ENCODE results near the gene SH2D1A.
"Not testable (repeated sequence)": the region's sequence is repeated elsewhere in the genome, so short reads cannot be mapped to it uniquely, and the experiment has no call there.

Gene SH2D1A

DNA sequence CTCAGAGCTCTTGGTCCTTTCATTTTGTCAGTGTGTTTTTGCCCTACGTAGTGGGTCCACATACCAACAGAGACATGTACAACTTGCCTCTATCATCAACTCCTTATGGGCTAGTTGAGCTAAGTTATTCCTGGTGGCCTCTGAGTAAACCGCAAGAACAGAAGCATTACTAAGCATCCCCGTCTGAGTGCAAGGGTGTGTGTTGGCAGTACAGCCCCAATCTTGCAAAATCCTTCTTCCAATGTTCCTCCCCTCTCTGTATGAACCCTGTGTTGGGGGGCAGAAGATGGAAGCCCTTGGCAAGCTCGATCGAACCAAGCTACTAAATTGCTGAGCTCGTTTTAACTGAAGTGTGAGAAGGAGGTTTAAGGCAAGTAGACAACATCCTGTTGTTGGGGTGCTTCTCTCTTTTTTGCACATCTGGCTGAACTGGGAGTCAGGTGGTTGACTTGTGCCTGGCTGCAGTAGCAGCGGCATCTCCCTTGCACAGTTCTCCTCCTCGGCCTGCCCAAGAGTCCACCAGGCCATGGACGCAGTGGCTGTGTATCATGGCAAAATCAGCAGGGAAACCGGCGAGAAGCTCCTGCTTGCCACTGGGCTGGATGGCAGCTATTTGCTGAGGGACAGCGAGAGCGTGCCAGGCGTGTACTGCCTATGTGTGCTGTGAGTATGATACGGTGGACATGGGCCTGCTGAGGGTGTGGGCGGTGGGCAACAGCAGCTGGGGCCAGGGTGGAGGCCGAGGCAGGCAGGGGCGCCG lies at the start of gene SH2D1A:
TSS of gene SH2D1A (plus strand) at position 447 of the 760 bp plus-strand sequence. CDS start at position 527, 80 bp downstream.
- no peak for DNase-seq

DNA sequence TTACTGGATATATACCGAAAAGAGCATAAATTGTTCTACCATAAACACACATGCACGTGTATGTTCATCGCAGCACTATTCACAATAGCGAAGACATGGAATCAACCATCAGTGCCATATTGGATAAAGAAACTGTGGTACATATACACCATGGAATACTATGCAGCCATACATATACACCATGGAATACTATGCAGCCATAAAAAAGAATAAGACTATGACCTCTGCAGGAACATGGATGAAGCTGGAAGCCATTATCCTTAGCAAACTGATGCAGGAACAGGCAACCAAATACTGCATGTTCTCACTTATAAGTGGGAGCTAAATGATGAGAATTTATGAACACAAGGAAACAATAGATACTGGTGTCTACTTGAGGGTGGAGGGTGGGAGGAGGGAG lies 47.0 kb upstream of the SH2D1A start:
- not testable (repeated sequence) for DNase-seq

DNA sequence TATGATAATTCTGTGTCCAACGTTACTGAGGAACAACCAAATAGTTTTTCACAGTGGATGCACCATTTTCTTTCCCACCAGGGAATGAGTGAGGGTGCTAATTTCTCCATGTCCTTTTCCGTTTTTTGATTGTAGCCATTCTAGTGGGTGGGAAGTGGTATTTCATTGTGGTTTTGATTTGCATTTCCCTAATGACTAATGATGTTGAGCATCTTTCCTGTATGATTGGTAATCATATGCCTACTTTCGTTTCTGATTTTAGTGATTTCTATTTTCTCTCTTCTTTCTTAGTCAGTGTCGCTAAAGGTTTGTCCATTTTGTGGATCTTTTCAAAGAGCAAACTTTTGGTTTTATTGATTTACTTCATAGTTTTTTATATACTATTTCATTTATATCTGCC lies 46.0 kb upstream of the SH2D1A start:
- DNase-seq, result no peak

DNA sequence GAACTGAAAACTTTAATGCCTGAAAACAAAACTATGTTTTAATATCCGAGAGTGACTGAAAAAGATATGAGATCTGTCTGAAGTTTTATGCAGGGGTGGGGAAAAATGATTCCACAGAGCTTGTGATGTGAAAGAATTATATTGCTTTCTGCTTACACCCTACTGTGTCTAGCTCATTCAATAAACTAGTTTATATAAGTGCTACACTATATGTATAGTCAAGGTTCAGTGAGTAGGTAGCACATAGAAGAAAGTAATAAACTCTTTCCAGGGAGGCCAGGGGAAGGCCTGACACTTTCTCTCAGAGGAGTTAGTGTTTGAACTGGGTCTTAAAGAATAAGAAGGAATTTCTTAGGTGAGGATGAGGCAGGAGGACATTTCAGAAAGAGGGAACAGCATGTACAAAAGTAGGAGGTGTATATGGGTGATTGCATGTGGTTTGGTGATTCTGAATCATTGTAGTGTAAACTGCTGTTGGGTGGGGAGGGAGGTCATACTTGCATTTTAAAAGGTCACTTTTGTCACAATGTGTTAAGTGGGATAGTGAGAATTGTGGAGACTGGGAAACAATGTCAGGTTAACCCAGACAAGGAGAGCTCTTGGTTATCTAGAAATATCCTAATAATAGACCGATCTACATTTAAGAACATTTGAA lies 39.0 kb upstream of the SH2D1A start:
- DNase-seq, result no peak

DNA sequence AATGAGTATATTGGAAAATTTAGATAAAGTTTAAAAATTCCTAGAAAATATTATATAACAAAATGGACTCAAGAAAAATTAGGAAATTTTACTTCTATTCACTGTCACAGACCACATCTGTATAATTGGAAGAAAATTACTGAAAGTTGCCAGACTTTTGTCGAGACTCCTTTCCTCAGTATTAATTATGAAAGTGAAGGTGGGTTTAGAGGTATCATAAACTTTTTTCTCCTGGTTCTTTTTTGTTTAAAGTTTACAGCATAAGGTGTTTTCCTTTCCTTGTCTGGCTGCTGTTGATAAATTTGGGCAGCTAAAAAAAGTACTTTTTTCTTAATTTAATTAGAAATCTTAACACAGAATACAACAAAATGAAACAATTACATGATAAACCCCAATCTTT lies 20.6 kb upstream of the SH2D1A start:
- DNase-seq, result no peak

DNA sequence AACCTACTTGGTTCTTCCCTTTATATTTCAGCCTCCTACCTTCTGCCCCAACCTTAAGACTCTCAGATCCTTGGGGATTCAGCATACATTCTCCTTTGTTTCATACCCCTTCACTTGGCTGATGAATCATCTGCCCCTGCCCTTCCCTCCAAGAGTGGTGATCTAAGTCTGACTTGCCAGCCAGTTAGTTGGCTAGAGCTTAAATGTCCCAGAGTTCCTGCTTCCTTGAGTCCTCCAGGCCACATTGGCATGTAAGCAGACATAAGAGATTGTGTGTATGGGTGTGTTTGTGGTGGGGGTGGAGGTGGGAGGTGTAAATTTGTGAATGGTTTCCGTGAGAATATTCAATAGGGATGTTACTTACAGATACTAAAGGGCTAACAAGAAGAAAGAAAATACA lies 17.6 kb upstream of the SH2D1A start:
- DNase-seq, result no peak

DNA sequence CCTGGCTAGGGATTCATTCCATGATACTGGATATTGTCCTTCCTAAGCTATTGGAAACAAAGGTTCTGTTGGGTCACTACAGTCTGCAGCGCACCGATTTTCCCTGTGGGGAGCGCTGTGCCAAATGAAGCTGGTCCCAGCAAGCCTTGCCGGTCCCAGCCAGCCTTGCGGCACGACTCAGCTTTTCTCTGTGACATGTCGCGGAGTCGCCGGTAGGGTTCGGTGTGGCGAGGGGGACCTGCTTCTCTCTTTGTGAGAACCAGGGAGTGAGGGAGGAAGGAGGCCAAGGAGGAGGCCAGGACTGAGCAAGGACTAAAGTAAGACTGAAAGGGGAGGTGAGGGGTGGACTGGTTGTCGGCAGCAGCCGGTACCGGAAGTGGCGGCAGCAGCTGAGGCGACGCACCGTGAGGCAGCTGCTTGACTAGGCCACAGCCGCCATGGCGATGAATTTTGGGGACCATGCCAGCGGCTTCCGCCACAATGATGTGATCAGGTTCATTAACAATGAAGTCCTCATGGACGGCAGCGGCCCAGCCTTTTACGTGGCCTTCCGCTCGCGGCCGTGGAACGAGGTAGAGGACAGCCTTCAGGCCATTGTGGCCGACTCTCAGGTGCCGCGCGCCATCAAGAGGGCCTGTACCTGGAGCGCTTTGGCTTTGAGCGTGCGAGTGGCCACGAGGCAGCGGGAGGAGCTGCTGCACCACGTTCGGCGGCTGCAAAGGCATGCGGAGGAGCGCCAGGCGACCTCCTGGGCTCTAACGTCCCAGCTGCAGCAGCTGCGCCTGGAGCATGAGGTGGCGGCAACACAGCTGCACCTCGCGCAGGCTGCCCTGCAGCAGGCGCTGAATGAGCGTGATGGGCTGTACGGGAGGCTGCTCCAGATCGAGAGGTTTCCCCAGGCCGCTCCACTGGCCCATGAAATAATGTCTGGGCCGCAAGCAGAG lies 13.6 kb upstream of the SH2D1A start, which contains the start of gene TEX13D:
TSS of gene TEX13D (plus strand) at position 180 of the 944 bp plus-strand sequence. CDS start at position 438, 258 bp downstream.
- no peak for DNase-seq

DNA sequence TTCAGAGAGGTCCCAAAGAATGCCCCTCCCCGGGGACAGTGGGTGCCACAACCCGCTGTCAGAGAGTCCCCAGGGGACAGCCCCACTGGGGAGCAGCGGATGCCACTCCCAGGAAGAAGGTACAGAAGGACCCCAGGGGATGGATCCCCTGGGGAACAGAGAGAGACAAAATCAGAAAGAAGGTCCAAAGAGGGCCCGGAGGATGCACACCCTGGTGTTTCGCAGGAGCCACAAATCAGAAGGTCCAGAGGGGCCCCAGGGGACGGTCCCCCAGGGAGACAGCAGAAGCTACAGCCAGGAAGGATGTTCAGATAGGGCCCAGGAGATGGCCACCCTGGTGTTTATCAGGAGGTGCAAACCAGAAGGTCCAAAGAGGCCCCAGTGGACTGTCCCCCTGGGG lies 12.5 kb upstream of the SH2D1A start:
- DNase-seq, result no peak

DNA sequence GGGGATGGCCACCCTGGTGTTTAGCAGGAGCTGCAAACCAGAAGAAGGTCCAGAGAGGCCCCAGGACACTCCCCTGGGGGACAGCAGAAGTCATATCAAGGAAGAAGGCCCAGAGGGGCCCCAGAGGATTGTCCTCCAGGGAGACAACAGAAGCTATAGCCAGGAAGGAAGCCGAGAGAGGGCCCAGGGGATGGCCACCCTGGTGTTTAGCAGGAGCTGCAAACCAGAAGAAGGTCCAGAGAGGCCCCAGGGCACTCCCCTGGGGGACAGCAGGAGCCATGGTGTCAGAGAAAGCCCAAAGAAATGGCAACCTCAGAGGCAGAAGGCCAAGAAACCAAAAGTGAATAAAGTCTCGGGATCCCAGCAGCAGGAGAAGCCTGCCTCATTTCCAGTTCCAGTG lies 11.8 kb upstream of the SH2D1A start:
- DNase-seq, result not testable (repeated sequence)

DNA sequence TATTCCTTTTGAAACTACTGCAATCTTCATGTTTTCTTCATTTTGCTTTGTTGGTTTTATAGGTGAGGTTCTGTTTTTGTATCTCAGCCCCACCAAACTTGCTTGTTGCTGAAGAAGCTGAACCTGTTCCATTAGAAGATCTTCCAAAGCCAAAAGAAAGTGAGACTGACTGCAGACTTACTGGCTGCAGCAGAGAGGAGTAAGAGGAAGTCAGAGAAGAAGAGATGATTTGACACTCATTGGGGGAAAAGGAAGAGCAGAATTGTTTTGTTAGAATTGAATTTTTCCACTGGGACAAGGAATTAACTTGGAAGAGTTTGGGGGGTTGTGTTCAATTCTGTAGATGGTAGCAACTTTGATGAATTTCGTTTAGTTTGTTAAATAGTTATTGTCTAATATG lies 10.8 kb upstream of the SH2D1A start:
- no peak for DNase-seq

DNA sequence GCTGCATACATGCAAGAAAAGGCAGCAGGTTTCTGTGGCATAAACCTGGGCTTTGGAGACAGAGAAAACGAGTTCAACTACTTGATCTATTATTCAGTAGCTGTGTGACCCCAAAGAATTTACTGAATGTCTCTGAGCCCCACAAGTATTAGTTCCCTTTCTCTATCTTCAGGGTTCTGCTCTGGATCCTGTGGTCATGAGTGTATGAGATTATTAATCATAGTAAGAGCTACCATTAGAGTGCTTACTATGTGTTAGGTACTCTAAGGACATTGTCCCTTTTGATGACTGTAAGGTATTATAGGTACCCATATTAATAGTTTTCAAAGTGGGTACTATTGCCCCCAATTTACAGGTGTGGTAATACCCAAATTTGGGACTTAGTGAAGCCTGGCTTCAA lies 8.4 kb upstream of the SH2D1A start:
- no peak for DNase-seq

DNA sequence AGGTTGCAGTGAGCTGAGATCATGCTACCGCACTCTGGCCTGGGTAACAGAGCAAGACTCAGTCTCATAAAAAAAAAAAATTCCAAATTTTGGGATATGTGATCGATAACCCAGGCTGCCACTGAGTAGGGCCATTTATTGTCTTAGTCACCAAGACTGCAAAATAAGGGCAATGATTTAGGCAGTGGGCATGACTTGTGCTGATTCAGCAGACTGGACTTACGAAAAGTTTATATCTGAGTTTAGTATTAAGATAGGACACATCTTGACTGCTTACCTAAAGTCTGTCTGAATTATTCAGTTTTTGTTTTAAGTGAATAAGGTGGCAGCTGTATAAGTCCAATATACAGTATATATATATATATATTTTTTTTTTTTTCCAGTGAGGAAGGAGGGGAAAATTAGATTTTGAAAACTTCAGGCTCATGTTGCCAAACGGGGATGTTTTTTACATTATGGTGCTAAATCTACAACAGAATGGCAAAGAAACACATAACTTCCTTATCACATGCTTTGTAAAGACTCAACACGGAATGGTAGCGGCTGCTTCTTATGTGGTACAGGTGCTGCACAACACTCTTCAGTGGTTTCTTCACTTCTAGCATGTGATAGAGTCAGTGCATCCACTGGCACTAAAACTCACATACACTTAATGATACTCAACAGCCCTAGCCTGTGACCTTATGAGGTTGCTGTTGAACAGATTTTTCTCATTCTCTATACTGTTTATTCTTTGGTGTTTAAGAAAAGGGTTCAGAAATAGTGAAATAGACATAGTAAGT lies 7.4 kb upstream of the SH2D1A start:
- DNase-seq, result no peak

DNA sequence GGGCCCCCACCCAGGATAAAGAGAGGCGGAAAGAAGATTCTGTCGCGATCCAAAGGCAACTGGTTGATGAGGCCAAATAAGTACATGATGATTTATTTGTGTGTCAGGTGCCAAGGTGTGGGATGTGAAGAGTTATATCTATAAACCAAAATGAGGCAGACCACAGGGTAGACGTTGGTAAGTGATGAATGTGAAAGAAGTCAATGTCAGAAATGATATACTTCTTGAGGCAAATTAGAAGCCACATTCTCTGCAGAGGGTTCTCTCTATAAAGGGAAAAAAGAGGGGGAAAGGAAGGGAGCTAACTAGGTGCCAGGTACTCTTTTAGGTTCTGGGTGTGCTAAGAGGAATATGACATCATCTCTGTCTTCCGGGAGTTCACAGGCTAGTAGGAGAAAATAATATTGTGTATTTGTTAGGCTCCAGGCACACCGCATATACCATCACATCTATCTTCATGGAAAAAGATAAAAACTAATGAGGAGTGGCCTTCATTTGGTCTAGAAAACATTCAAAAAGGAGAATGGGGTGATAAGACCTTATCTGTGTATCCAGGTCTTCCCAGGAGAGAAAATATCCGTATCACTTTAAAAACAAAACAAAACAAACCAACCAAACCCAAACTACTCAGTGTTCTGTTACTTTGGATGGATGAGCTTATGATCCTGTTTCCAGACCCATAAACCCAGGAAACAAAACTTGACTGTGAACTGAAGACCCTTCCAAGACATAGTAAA lies 4.8 kb upstream of the SH2D1A start:
- DNase-seq, result no peak

DNA sequence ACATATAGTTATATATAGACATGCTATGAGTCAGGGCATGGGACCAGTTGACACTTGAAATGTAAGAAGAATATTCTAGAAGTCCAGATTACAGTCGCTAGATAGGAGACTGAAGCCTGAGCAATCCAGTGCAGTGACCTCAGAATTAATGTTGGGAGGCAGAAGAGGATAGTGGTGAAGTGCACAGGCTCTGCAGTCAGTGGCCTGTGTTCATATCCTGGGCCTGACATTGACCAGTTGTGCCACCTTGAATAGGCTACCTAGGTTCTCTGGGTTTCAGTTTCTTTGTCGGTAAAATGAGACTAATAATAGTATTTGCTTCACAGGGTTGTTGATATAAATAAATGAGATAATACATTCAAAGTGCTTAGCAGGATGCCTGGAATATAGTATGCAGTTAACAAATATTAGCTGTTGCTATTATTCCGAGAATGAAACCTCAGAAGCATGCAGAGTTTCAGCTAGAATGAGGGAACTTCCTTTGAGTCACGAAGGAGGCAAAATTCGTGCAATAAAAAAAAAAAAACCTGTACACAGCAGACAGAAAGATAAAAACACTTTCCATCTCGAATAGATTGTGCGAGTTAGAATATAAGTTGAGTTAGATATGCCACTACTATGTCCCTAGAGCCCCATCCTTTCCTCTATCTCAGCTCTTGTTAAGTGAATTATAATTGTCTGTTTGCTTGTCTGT lies 4.0 kb upstream of the SH2D1A start:
- no peak for DNase-seq

DNA sequence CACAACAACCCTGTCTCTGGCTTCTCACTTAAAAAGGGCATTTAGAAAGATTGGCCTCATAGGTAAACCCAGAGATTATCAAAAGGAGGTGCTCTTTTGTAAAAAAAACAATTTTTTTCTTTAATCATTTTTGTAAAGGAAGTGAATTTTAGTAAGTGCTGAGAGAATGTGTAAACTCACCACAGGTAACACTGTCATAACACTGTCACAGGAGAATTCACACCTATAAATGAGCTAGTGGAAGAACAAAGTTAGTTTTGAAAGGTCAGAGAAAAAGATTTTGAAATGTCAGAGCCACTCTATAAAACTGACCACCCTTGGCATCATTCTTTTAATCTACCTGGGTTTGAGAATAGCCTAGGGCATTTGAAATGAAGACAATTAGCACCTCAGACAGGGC lies 3.3 kb upstream of the SH2D1A start:
- DNase-seq, result no peak

DNA sequence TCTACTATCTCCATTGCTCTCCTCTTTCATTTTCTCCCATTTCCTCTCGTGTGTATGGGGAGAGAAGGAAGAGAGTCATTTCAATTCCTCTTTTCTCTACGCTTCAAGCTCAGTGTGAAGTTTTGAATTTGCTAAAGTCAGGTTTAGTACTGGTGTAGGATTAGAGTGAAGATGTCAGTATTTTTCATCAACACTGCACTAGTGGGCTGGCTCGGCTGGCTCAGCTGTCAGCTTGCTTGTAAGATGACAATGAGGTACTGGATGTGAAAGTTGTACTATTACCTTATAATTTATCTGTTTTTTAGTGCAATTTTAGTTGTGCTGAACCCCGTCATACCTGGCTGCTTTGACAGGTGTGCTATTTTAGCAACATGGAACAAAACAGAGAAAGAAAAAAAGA lies 2.1 kb upstream of the SH2D1A start:
- no peak for DNase-seq

DNA sequence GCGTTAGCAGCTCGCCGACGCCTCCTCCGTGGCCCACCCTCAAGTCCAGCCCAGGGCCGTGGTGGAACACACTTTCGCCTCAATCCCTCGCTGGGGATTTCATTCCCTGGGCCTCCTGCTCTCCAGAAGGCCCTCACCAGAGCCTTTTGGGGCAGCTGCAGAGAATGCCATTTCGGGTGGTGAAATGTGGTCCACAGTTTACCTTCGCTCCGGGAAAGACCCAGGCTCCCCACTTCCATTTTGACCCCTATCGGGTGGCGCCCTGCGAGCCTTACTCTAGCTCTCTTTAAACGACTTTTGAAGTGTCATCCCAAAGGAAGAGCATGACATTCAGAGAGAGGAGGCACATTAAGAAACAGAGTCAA lies 496 bp downstream of the SH2D1A start:
- no peak for DNase-seq

DNA sequence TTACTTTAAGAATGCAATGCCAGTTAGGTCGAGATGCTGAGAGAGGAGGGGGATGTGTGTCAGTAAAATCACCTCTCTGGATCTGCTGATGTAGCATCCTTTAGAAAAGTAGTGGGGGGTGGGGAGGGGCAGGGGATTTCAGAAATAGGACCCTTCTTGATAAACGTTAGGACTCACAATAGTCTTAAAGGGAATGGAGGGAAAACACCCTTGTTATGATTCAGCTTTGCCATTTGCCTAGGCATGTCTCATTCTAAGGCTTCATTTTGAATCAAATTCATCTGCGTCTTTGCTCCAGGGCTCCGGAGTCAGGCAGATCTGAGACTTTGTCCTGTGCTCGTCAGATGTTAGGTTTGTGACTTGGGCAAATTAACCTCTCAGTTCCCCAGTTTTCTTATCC lies 879 bp downstream of the SH2D1A start:
- DNase-seq, result no peak

DNA sequence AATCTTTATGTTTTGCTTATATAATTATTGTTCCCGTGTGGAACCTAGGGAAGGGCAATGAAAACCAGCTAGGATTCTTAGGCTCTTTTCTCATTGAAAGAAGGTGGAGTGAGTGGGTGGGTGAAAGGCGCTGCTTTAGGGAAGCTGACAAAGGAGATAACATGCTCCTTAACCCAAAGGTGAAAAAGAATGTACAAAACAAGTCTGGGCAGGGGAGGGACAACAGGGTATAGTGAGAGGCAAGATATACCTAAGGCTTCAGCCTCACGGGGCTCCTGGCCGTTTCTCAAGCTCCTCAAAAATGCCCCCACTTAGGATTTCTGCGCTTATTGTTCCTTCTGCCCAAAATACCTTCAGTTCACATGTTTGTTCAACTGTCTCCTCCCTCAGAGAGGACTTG lies 1.8 kb downstream of the SH2D1A start:
- no peak for DNase-seq

DNA sequence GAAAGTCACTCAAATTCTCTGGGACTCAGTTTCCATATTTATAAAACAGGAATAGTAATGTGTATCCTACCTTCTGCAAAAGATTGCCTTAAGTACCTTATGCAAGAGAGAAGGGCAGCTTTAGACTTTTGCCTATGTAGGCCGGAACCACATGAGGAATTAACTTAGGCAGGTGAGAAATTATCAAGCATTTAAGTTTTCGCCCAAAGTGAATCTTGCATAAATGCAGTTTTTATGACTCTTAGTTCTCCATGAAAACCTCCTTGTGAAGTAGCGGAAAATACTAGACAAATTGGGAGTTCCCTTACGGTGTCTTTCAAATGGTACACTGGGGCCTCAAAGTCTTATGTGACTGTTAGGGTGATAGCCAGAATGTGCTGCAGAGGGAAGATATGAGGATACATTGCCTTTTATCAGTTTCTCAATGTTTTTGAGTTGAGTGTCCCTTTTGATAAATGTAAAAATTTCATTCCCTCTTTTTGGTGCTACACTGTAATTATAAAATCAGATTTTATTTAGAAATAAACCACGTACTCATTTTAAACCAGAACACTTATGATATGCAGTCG lies 2.6 kb downstream of the SH2D1A start:
- DNase-seq, result no peak

DNA sequence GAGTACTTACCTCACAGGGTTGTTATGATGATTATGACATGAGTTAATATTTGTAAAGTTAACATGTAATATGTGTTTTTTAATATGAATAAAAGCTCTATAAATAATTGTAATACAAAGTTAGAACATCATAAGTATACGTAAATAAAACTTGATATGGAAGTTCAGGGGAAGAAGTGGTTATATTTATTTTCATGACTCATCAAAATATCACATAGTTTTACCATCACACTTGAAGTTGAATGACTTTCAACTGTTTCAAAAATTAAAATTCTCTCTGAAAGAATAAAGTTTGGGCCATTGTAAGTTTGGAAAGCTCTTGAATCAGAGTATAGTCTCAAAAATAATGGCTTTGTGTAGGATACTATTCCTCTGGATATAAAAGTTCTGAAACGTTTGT lies 8.3 kb downstream of the SH2D1A start:
- no peak for DNase-seq
